HEK293 (cell line): ENCODE data around the gene ZNF831.

ENCODE experiments used
- CTCF ChIA-PET: fragments of 350-600 bp; formaldehyde crosslinking; extraction: SDS; loops from one replicate; lab custom pipeline; 2021; ENCODE audit warnings: antibody characterized with exemption; lab: Yijun Ruan, JAX
- POLR2A ChIA-PET: fragments of 300-600 bp; formaldehyde crosslinking; extraction: SDS; loops from one replicate; lab custom pipeline; 2020; ENCODE audit warnings: antibody characterized with exemption, inconsistent platforms; lab: Yijun Ruan, JAX
- H3K27ac ChIP-seq: fragments of 200-500 bp; sonication (Bioruptor generic); 2 replicates; pipeline ENCODE4 v1.5.1; 2014; ENCODE audit warnings: low read depth, low read length, control low read depth, inconsistent platforms; ENCODE audit errors: extremely low read depth
- H3K36me3 ChIP-seq, 2 experiments: fragments of 200-500 bp in 1 of 2; sonication (Bioruptor generic) in 1 of 2; 1 replicate in 1 of 2; 2 replicates in 1 of 2; pipeline ENCODE4 v1.5.1; 2014 to 2017; ENCODE audit warnings: inconsistent platforms in 2 of 2, low read length in 2 of 2; ENCODE audit not compliant: control insufficient read depth in 2 of 2, insufficient read depth in 1 of 2
- H3K4me1 ChIP-seq: fragments of 200-500 bp; sonication (Bioruptor generic); 2 replicates; pipeline ENCODE4 v1.5.1; 2014; ENCODE audit warnings: mild to moderate bottlenecking, low read length, inconsistent platforms; ENCODE audit not compliant: control insufficient read depth, insufficient read depth
- H3K4me3 ChIP-seq: 2 replicates; pipeline ENCODE4 v1.5.1; 2011; ENCODE audit warnings: low read depth, mild to moderate bottlenecking, control low read depth, low read length, moderate library complexity
- H3K9me3 ChIP-seq: fragments of 200-500 bp; sonication (Bioruptor generic); 2 replicates; pipeline ENCODE4 v1.5.1; 2014; ENCODE audit warnings: low read depth, low read length, inconsistent platforms; ENCODE audit not compliant: control insufficient read depth, insufficient read depth
- BCL11A ChIP-seq: fragments of 450-650 bp; formaldehyde crosslinking; IDR thresholded peaks from 2 replicates; pipeline ENCODE4 v1.5.1; 2016; ENCODE audit warnings: low read depth, missing biosample characterization, missing genetic modification characterization
- EGR2 ChIP-seq: fragments of 450-650 bp; formaldehyde crosslinking; IDR thresholded peaks from 2 replicates; pipeline ENCODE4 v1.5.1; 2016; ENCODE audit warnings: low read depth, missing biosample characterization, missing genetic modification characterization
- FEZF1 ChIP-seq: fragments of 450-650 bp; formaldehyde crosslinking; IDR thresholded peaks from 2 replicates; pipeline ENCODE4 v1.5.1; 2016; ENCODE audit warnings: missing biosample characterization, missing genetic modification characterization
- GLI4 ChIP-seq: fragments of 450-650 bp; formaldehyde crosslinking; IDR thresholded peaks from 2 replicates; pipeline ENCODE4 v1.5.1; 2016; ENCODE audit warnings: missing biosample characterization, missing genetic modification characterization
- KLF17 ChIP-seq: fragments of 450-650 bp; formaldehyde crosslinking; IDR thresholded peaks from 2 replicates; pipeline ENCODE4 v1.5.1; 2016; ENCODE audit warnings: missing biosample characterization, missing genetic modification characterization
- PRDM1 ChIP-seq: fragments of 450-650 bp; formaldehyde crosslinking; IDR thresholded peaks from 2 replicates; pipeline ENCODE4; 2016; ENCODE audit warnings: missing biosample characterization, missing genetic modification characterization
- PRDM4 ChIP-seq: fragments of 450-650 bp; formaldehyde crosslinking; IDR thresholded peaks from 2 replicates; pipeline ENCODE4 v1.5.1; 2017; ENCODE audit warnings: missing biosample characterization, missing genetic modification characterization
- SETDB1 ChIP-seq: IDR thresholded peaks from one replicate; pipeline ENCODE4 v1.6.1; 2017; ENCODE audit warnings: mild to moderate bottlenecking, low read length, moderate library complexity, mixed read lengths; ENCODE audit not compliant: insufficient read length
- SP2 ChIP-seq: fragments of 450-650 bp; formaldehyde crosslinking; IDR thresholded peaks from 2 replicates; pipeline ENCODE4 v1.5.1; 2016; ENCODE audit warnings: missing biosample characterization, missing genetic modification characterization
- SP7 ChIP-seq: fragments of 450-650 bp; formaldehyde crosslinking; IDR thresholded peaks from 2 replicates; pipeline ENCODE4 v1.5.1; 2016; ENCODE audit warnings: missing biosample characterization, missing genetic modification characterization
- ZBTB44 ChIP-seq: fragments of 450-650 bp; IDR thresholded peaks from 2 replicates; pipeline ENCODE4 v1.5.1; 2018; ENCODE audit warnings: missing biosample characterization, mild to moderate bottlenecking, missing genetic modification characterization
- ZBTB8A ChIP-seq: fragments of 450-650 bp; formaldehyde crosslinking; IDR thresholded peaks from 2 replicates; pipeline ENCODE4 v1.5.1; 2016; ENCODE audit warnings: missing biosample characterization, missing genetic modification characterization
- ZEB2 ChIP-seq: fragments of 450-650 bp; formaldehyde crosslinking; IDR thresholded peaks from 2 replicates; pipeline ENCODE4 v1.5.1; 2016; ENCODE audit warnings: missing biosample characterization, missing genetic modification characterization
- ZFP41 ChIP-seq: fragments of 450-650 bp; formaldehyde crosslinking; IDR thresholded peaks from 2 replicates; pipeline ENCODE4 v1.5.1; 2016; ENCODE audit warnings: missing biosample characterization, missing genetic modification characterization, borderline replicate concordance
- ZIC2 ChIP-seq: fragments of 450-650 bp; formaldehyde crosslinking; IDR thresholded peaks from 2 replicates; pipeline ENCODE4 v1.5.1; 2016; ENCODE audit warnings: missing biosample characterization, missing genetic modification characterization
- ZNF112 ChIP-seq: fragments of 450-650 bp; formaldehyde crosslinking; IDR thresholded peaks from 2 replicates; pipeline ENCODE4 v1.5.0; 2017; ENCODE audit warnings: missing biosample characterization, missing genetic modification characterization
- ZNF138 ChIP-seq: fragments of 450-650 bp; formaldehyde crosslinking; IDR thresholded peaks from 2 replicates; pipeline ENCODE4 v1.5.1; 2016; ENCODE audit warnings: missing biosample characterization, missing genetic modification characterization, borderline replicate concordance
- ZNF174 ChIP-seq: fragments of 450-650 bp; formaldehyde crosslinking; IDR thresholded peaks from 2 replicates; pipeline ENCODE4 v1.5.0; 2017; ENCODE audit warnings: missing biosample characterization, mild to moderate bottlenecking, missing genetic modification characterization
- ZNF19 ChIP-seq: fragments of 450-650 bp; formaldehyde crosslinking; IDR thresholded peaks from 2 replicates; pipeline ENCODE4; 2016; ENCODE audit warnings: missing biosample characterization, missing genetic modification characterization, low read depth
- ZNF248 ChIP-seq: fragments of 450-650 bp; formaldehyde crosslinking; IDR thresholded peaks from 2 replicates; pipeline ENCODE4 v1.5.1; 2017; ENCODE audit warnings: missing biosample characterization, missing genetic modification characterization
- ZNF292 ChIP-seq: fragments of 450-650 bp; formaldehyde crosslinking; IDR thresholded peaks from 2 replicates; pipeline ENCODE4 v1.5.1; 2016; ENCODE audit warnings: low read depth, missing biosample characterization, missing genetic modification characterization, borderline replicate concordance
- ZNF302 ChIP-seq: fragments of 450-650 bp; formaldehyde crosslinking; IDR thresholded peaks from 2 replicates; pipeline ENCODE4 v1.5.1; 2016; ENCODE audit warnings: missing biosample characterization, missing genetic modification characterization, low read depth
- ZNF404 ChIP-seq: fragments of 450-650 bp; formaldehyde crosslinking; IDR thresholded peaks from 2 replicates; pipeline ENCODE4 v1.5.1; 2017; ENCODE audit warnings: missing biosample characterization, missing genetic modification characterization
- ZNF423 ChIP-seq: fragments of 450-650 bp; formaldehyde crosslinking; IDR thresholded peaks from 2 replicates; pipeline ENCODE4 v1.5.1; 2016; ENCODE audit warnings: missing biosample characterization, missing genetic modification characterization
- ZNF510 ChIP-seq: fragments of 450-650 bp; formaldehyde crosslinking; IDR thresholded peaks from 2 replicates; pipeline ENCODE4 v1.5.1; 2018; ENCODE audit warnings: mild to moderate bottlenecking, missing genetic modification characterization, missing biosample characterization; ENCODE audit not compliant: insufficient replicate concordance
- ZNF521 ChIP-seq: fragments of 450-650 bp; formaldehyde crosslinking; IDR thresholded peaks from 2 replicates; pipeline ENCODE4 v1.5.1; 2017; ENCODE audit warnings: missing biosample characterization, mild to moderate bottlenecking, missing genetic modification characterization
- ZNF529 ChIP-seq: fragments of 450-650 bp; formaldehyde crosslinking; IDR thresholded peaks from 2 replicates; pipeline ENCODE4 v1.5.1; 2017; ENCODE audit warnings: missing genetic modification characterization, missing biosample characterization; ENCODE audit not compliant: insufficient replicate concordance
- ZNF561 ChIP-seq: fragments of 450-650 bp; IDR thresholded peaks from 2 replicates; pipeline ENCODE4 v1.5.1; 2018; ENCODE audit warnings: missing biosample characterization, missing genetic modification characterization, borderline replicate concordance
- ZNF580 ChIP-seq: fragments of 450-650 bp; formaldehyde crosslinking; IDR thresholded peaks from 2 replicates; pipeline ENCODE4 v1.5.1; 2016; ENCODE audit warnings: missing biosample characterization, missing genetic modification characterization
- ZNF624 ChIP-seq: fragments of 450-650 bp; formaldehyde crosslinking; IDR thresholded peaks from 2 replicates; pipeline ENCODE4 v1.5.1; 2017; ENCODE audit warnings: missing biosample characterization, missing genetic modification characterization
- ZNF843 ChIP-seq: fragments of 450-650 bp; formaldehyde crosslinking; IDR thresholded peaks from 2 replicates; pipeline ENCODE4 v1.5.1; 2016; ENCODE audit warnings: missing biosample characterization, missing genetic modification characterization
- ZSCAN18 ChIP-seq: fragments of 450-650 bp; formaldehyde crosslinking; IDR thresholded peaks from 2 replicates; pipeline ENCODE4 v1.5.1; 2016; ENCODE audit warnings: missing biosample characterization, missing genetic modification characterization

ZNF831 gene

GRCh38 chr20:59143326-59143725, 20.3 kb upstream of the ZNF831 start:
- TF ChIP-seq ZEB2 (tag by site-specific recombination) (no peak), BCL11A (tag by site-specific recombination) (no peak), ZBTB8A (no peak), ZNF138 (tag by site-specific recombination) (no peak), SETDB1 (no peak), ZBTB44 (tag by site-specific recombination) (no peak), ZNF423 (tag by site-specific recombination) (no peak), ZIC2 (tag by site-specific recombination) (no peak), ZNF112 (tag by site-specific recombination) (no peak), ZNF529 (no peak), PRDM1 (no peak), ZNF302 (tag by site-specific recombination) (no peak), ZNF843 (no peak), GLI4 (tag by site-specific recombination) (no peak), ZNF521 (tag by site-specific recombination) (no peak), ZFP41 (no peak)
- Histone ChIP-seq H3K36me3 (no peaks in the 10 kb centered on the region), H3K27ac (no peak overlapping the region), H3K4me3 (no peak overlapping the region), H3K9me3 (no peaks in the 10 kb centered on the region), H3K4me1 (no peaks in the 10 kb centered on the region)
- ChIA-PET CTCF (no interaction called here), POLR2A (no interaction called here)

GRCh38 chr20:59144179-59144830, 19.3 kb upstream of the ZNF831 start:
- CTCF ChIA-PET: no interaction called here
- no peaks in the 10 kb centered on the region for H3K36me3 ChIP-seq
- no peaks in the 10 kb centered on the region for H3K4me1 ChIP-seq
- no peaks in the 10 kb centered on the region for H3K9me3 ChIP-seq
- H3K4me3 ChIP-seq: no peak overlapping the region
- POLR2A ChIA-PET: no interaction called here
- H3K27ac ChIP-seq: no peak overlapping the region
- TF ChIP-seq ZNF580 (tag by site-specific recombination): no peak
- TF ChIP-seq ZNF404 (tag by site-specific recombination): no peak
- TF ChIP-seq ZNF561 (tag by site-specific recombination): no peak
- TF ChIP-seq SP2: no peak
- no peak for TF ChIP-seq ZNF174
- TF ChIP-seq ZNF248: no peak
- no peak for TF ChIP-seq ZNF292 (tag by site-specific recombination)
- TF ChIP-seq FEZF1: no peak
- TF ChIP-seq ZNF624: no peak
- no peak for TF ChIP-seq PRDM4 (tag by site-specific recombination)
- TF ChIP-seq SP7: no peak
- no peak for TF ChIP-seq EGR2 (tag by site-specific recombination)
- TF ChIP-seq ZSCAN18 (tag by site-specific recombination): no peak
- TF ChIP-seq ZNF19 (tag by site-specific recombination): no peak
- no peak for TF ChIP-seq KLF17 (tag by site-specific recombination)
- no peak for TF ChIP-seq ZNF510
- no peak for TF ChIP-seq ZIC2 (tag by site-specific recombination)
